ENCODE data around the gene CNTN4.
"Not testable (repeated sequence)": the region's sequence is repeated elsewhere in the genome, so short reads cannot be mapped to it uniquely, and the experiment has no call there.

The CNTN4 gene

GRCh38 chr3:2872884-2873283, 774.2 kb downstream of the CNTN4 start:
- no peak for DNase-seq

- DNase-seq, result no peak
Measured at GRCh38 chr3:2873986-2874385, 775.3 kb downstream of the CNTN4 start.

- no peak for DNase-seq
Measured at GRCh38 chr3:2875699-2876098, 777.0 kb downstream of the CNTN4 start.

- no peak for DNase-seq
Measured at GRCh38 chr3:2876362-2876761, 777.7 kb downstream of the CNTN4 start.

GRCh38 chr3:2879023-2879422, 780.4 kb downstream of the CNTN4 start:
- DNase-seq, result no peak

- DNase-seq, result no peak
Measured at GRCh38 chr3:2879587-2879986, 780.9 kb downstream of the CNTN4 start.

GRCh38 chr3:2880218-2880756, 781.6 kb downstream of the CNTN4 start:
- DNase-seq, result no peak

GRCh38 chr3:2883283-2883682, 784.6 kb downstream of the CNTN4 start:
- no peak for DNase-seq

- no peak for DNase-seq
Measured at GRCh38 chr3:2888592-2888991, 789.9 kb downstream of the CNTN4 start.

- DNase-seq, result no peak
Measured at GRCh38 chr3:2889736-2890135, 791.1 kb downstream of the CNTN4 start.

- DNase-seq, result no peak
Measured at GRCh38 chr3:2896308-2896939, 797.8 kb downstream of the CNTN4 start.

GRCh38 chr3:2897821-2898220, 799.2 kb downstream of the CNTN4 start:
- no peak for DNase-seq

- DNase-seq, result no peak
Measured at GRCh38 chr3:2898591-2899353, 800.1 kb downstream of the CNTN4 start.

GRCh38 chr3:2904054-2904453, 805.4 kb downstream of the CNTN4 start:
- DNase-seq, result no peak

GRCh38 chr3:2908693-2909351, 810.2 kb downstream of the CNTN4 start:
- DNase-seq, result no peak

GRCh38 chr3:2910997-2911396, 812.3 kb downstream of the CNTN4 start:
- no peak for DNase-seq

- DNase-seq, result no peak
Measured at GRCh38 chr3:2915826-2916225, 817.2 kb downstream of the CNTN4 start.

- not testable (repeated sequence) for DNase-seq
Measured at GRCh38 chr3:2916640-2917039, 818.0 kb downstream of the CNTN4 start.

GRCh38 chr3:2920103-2920502, 821.4 kb downstream of the CNTN4 start:
- no peak for DNase-seq

GRCh38 chr3:2921452-2921851, 822.8 kb downstream of the CNTN4 start:
- no peak for DNase-seq

GRCh38 chr3:2921903-2922302, 823.2 kb downstream of the CNTN4 start:
- no peak for DNase-seq

GRCh38 chr3:2923390-2923789, 824.7 kb downstream of the CNTN4 start:
- DNase-seq, result no peak

- DNase-seq, result no peak
Measured at GRCh38 chr3:2927259-2927658, 828.6 kb downstream of the CNTN4 start.

GRCh38 chr3:2929574-2929973, 830.9 kb downstream of the CNTN4 start:
- no peak for DNase-seq
